Urothelium cell line (cell line): Measurements from ENCODE around the gene TMPRSS7.
A peak's percentile ranks its signal among the peaks of the same experiment; 100 is the strongest.

ENCODE experiments used
- DNase-seq: peaks from one replicate; pipeline ENCODE4 v3.0.0; 2011; ENCODE audit warnings: low spot score, mixed read lengths
- FAIRE-seq: peaks from 2 replicates; lab custom pipeline; 2011; peaks lifted over from hg19 to GRCh38; lab: Jason Lieb, UNC

The TMPRSS7 gene, protein sequence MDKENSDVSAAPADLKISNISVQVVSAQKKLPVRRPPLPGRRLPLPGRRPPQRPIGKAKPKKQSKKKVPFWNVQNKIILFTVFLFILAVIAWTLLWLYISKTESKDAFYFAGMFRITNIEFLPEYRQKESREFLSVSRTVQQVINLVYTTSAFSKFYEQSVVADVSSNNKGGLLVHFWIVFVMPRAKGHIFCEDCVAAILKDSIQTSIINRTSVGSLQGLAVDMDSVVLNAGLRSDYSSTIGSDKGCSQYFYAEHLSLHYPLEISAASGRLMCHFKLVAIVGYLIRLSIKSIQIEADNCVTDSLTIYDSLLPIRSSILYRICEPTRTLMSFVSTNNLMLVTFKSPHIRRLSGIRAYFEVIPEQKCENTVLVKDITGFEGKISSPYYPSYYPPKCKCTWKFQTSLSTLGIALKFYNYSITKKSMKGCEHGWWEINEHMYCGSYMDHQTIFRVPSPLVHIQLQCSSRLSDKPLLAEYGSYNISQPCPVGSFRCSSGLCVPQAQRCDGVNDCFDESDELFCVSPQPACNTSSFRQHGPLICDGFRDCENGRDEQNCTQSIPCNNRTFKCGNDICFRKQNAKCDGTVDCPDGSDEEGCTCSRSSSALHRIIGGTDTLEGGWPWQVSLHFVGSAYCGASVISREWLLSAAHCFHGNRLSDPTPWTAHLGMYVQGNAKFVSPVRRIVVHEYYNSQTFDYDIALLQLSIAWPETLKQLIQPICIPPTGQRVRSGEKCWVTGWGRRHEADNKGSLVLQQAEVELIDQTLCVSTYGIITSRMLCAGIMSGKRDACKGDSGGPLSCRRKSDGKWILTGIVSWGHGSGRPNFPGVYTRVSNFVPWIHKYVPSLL

DNA sequence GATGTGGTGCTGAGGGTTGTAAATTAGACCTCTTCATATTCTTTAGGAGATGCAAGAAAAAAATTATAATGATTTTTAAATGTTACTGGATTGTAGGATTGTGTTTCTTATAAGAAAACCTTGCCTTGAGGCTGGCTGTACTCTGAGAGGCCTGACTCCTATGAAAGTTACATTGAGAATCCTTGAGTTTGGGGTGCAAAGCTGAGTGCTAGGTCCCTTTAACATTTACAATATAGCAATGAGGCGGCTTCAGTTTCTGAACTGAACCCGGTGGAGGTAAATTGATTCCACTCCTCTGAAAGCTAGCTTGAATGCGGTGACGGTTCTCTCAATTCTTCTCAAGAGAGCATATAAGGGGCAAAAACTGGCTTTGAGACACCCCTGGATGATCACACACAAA lies at the start of gene TMPRSS7:
TSS of gene TMPRSS7 (plus strand) at position 301 of the 400 bp plus-strand sequence. CDS start 110 bp downstream, outside the sequence.
- FAIRE-seq (no peak), DNase-seq (no peak)

- FAIRE-seq (no peak), DNase-seq (no peak)
These were observed 47.7 kb upstream of the TMPRSS7 start for GRCh38 chr3:111986800-111987199.

- DNase-seq (peak; percentile 47), FAIRE-seq (peak; percentile 69)
These were observed 45.4 kb upstream of the TMPRSS7 start for GRCh38 chr3:111989061-111989678.

- FAIRE-seq (no peak), DNase-seq (no peak)
These were observed 41.5 kb upstream of the TMPRSS7 start for GRCh38 chr3:111993038-111993437.

GRCh38 chr3:111998636-111999483 lies 35.7 kb upstream of the TMPRSS7 start, which contains the start of gene TAGLN3:
TSS of gene TAGLN3 (plus strand) at chr3:111998922. CDS start at chr3:111999423, 501 bp downstream.
- no peak for FAIRE-seq
- DNase-seq, result no peak

GRCh38 chr3:111999484-112000324 lies 34.8 kb upstream of the TMPRSS7 start:
- FAIRE-seq, result no peak

DNA sequence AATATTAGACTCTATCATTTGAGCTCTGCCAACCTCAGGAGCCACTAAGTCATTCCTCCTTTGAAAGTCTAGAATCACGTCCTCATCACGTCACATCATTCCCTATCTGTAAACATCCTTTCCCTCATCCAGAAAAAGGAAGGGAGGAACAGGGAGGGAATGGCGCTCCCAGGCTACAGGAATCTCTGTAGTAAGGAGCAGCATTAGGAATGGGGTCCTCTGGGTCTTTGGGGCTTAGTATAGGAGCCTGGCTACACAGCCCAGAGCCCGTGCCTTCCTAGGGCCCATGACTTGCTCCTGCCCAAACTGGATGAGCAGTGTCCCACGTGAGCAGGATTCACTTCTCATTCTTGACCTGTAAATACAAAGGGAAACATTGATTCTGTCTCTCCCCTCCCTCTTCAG lies 34.2 kb upstream of the TMPRSS7 start:
- DNase-seq, result no peak
- no peak for FAIRE-seq

More at GRCh38 chr3:111999484-112000324, 34.8 kb upstream of the TMPRSS7 start:
- DNase-seq, result no peak

- FAIRE-seq, result no peak
- DNase-seq, result no peak
These were observed 33.6 kb upstream of the TMPRSS7 start for GRCh38 chr3:112000966-112001365.

GRCh38 chr3:112001526-112001925 lies 33.0 kb upstream of the TMPRSS7 start:
- FAIRE-seq, result no peak

GRCh38 chr3:112002096-112002971 lies 32.2 kb upstream of the TMPRSS7 start:
- FAIRE-seq (peak; percentile 94), DNase-seq (peak; percentile 85)

More at GRCh38 chr3:112001526-112001925, 33.0 kb upstream of the TMPRSS7 start:
- no peak for DNase-seq

- FAIRE-seq (peak; percentile 46), DNase-seq (no peak)
These were observed 31.0 kb upstream of the TMPRSS7 start for GRCh38 chr3:112003321-112004080.

DNA sequence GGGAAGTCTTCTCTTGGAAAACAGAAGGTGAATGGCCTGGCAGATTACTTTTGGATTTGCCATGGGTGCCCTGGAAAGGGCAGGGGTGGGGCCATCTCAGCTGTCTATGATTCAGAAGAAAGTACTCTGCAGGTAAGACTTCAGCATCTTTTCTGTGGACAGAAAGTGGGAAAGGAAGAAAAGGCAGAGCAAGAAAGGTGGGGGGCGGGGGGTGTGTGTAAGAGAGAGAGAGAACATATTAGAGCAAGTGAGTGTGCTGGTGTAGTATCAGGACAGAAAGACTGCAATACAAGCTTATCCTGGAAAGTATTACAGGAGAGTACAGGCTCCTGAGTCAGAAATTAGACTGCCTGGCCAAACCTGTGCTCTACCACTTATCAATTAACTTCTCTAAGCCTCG lies 30.3 kb upstream of the TMPRSS7 start:
- no peak for FAIRE-seq
- DNase-seq, result no peak

DNA sequence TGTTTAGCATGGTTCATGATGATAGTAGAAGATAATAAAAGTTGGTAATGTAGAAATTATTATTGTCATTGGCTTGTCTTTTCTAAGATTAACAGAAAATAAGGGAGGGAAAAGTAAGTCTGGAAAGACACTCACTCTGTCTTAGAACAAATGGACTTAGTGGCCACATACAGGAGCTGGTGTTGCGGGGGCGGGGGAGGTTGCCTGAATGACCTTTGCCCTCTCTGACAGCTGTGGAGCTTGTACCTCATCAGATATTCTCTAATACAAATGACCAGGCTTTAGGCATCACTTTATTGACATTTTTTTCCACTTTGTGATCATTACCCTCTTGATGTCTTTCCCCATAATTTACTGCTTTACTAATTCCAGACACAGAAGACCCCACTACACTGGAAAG lies 29.9 kb upstream of the TMPRSS7 start:
- DNase-seq (no peak), FAIRE-seq (no peak)

GRCh38 chr3:112005091-112005672 lies 29.4 kb upstream of the TMPRSS7 start:
- DNase-seq, result no peak
- FAIRE-seq, result peak; percentile 58

DNA sequence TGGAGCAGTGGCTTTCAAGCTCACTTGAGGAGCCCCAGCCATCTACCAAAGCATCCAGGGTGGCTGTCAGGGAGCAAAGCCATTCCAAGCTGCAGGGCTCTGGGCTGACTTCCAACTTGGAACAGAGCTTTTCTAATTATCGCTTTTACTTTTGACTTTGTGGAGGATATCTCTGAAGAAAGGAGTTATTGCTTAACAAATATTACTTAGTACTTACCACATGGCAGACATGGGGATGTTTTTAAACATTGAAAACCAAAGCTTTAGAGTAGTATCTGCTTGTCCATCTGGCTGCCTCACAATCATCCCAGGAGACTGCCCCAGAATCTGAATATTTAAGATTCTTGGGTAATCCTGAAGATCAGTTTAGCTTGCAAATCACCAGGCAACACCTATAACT lies 26.9 kb upstream of the TMPRSS7 start:
- FAIRE-seq (no peak), DNase-seq (no peak)

DNA sequence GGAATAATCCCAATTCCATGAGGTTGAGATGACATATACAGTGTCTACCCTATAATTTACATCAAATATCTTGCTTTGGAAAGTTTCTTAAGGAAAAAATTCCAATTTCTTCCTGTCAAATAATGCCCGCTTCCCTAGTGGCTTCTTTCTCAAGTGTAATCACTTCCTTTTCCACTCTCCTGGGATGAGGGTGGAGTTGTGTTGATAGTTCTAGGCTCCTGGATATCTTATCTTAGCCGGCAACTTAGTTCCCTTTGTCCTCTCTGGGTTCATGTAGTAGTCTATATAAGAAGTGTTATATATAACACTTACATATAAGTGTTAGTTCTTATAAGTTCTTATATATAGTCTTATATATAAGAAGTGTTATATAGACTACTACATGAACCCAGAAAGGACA lies 24.9 kb upstream of the TMPRSS7 start:
- FAIRE-seq, result no peak
- DNase-seq, result no peak

DNA sequence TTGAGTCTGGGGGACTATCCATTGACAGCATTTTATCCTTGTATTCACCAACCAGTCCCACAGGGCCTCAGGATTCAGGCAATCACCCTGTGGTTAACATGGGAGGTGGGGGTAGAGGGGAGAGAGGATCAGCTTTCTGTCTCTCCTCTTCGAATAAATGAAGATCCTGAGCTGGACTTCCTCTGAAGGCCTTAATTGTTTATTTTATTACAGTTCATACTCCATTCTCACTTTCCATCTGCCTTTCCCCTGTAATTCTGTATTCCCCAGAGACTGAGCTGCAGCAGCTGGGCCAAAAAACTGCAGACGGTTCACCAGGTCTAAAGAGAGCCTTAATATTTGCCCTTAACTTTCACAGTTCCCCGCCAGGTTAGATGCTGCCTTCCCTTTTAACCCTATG lies 23.9 kb upstream of the TMPRSS7 start:
- DNase-seq, result no peak
- no peak for FAIRE-seq
